Endometrium (tissue), 2 donors: ENCODE data around the gene KSR2.

ENCODE experiments used
- FAIRE-seq: peaks from 2 replicates; lab custom pipeline; 2012; peaks lifted over from hg19 to GRCh38; lab: Jason Lieb, UNC
- donor health status: control.
- donor health status: control.

KSR2 gene

GRCh38 chr12:117447665-117448366 is 521.0 kb downstream of the KSR2 start:
- no peak for FAIRE-seq

GRCh38 chr12:117444781-117445180 is 524.0 kb downstream of the KSR2 start:
- no peak for FAIRE-seq

DNA sequence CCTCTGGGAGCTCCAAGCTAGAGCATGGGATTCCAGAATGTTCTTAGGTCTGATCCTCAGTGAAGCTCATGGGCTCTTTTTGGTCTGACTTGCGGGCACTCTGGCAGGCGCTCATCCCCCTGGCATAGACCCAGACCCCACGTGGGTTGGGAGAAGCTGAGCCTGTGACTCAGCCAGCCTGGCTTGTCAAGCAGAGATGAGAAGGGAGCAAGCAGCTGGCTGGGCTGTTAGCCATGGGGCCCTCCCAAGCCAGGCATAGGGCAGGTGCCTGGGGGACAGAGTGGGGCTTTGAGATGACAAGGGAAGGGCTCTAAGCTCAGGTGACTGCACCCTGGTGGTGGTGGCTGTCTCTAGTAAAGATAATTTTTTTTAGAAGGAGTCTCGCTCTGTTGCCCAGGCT is 527.0 kb downstream of the KSR2 start:
- no peak for FAIRE-seq

- no peak for FAIRE-seq
These were observed 528.4 kb downstream of the KSR2 start for GRCh38 chr12:117440384-117440783.

DNA sequence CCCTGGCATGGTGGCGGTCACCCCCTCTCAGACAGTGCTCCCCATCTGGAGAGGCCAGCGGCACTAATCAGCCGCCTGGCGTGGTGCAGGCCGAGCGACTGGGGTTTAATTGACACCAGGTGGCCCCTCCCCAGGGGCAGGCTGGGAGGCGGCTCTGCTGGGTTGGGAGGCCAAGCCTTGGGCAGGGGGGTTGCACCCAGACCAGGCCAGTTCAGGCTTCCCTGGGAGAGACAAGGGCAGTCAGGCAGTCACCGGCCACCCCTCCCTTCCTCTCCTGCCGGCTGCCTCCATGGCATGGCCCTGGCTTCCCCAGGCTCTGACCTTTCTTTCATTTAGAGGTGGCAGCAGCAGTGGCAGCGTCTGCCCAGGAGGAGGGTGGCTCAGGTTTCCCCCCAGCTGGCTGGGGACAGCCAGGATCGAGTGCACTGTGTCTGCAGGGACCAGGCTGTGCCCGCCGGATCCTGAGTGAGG is 529.2 kb downstream of the KSR2 start:
- FAIRE-seq: no peak

- FAIRE-seq: no peak
These were observed 530.0 kb downstream of the KSR2 start for GRCh38 chr12:117438809-117439208.

GRCh38 chr12:117437516-117438255 is 531.1 kb downstream of the KSR2 start:
- no peak for FAIRE-seq

- no peak for FAIRE-seq
These were observed 534.9 kb downstream of the KSR2 start for GRCh38 chr12:117433878-117434277.

DNA sequence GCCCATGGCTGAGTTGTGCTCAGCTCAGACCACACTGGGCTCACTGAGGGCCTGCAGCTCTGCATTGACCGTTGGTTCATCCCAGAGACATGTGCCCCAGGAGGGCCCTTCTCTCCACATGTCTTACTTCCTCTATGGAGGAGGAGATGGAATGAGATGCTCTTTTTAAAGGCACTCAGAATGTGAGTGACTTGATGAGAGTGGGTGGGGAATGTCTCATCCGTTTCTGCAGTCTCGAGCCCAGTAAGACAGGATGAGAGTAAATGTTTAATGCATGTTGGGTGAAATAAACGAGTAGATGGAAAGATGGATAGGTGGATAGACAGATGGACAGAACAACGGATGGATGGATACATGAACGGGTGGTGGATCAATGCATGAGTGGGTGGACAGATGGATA is 538.5 kb downstream of the KSR2 start:
- FAIRE-seq: no peak

- FAIRE-seq: no peak
These were observed 541.6 kb downstream of the KSR2 start for GRCh38 chr12:117427211-117427610.

- FAIRE-seq: no peak
These were observed 546.8 kb downstream of the KSR2 start for GRCh38 chr12:117421987-117422386.

DNA sequence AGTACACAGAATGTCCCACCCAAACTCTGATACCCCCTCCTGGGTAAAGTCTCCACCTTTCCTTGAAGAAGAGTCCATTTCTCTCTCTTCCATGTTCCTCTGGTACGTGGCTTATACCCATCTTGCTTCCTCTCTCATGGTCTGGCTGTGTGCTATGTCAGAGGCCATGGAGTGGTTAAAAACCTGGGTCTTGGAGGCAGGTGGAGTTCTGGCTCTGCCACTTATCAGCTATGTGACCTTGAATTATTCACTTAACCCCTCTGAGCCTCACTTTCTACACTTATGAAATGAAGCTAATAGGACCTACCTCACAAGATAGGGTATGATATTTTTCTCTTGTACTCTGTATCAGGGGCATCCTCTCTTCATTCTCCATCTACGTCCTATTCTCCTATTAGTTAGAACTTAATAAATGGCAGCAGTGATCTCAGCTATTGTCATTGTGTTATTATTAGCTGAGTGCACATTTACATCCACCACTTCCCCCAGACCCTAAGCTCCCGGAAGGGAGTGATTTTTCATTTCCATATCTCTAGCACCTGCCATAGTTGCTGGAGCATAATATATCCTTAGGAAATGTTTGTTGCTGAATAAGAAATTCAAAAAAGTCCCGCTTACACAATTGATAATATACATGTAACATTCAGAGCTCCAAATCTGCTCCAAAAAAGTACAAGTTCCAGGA is 547.6 kb downstream of the KSR2 start:
- no peak for FAIRE-seq

- no peak for FAIRE-seq
These were observed 551.8 kb downstream of the KSR2 start for GRCh38 chr12:117417004-117417403.

GRCh38 chr12:117412465-117413188 is 556.2 kb downstream of the KSR2 start:
- FAIRE-seq: no peak

DNA sequence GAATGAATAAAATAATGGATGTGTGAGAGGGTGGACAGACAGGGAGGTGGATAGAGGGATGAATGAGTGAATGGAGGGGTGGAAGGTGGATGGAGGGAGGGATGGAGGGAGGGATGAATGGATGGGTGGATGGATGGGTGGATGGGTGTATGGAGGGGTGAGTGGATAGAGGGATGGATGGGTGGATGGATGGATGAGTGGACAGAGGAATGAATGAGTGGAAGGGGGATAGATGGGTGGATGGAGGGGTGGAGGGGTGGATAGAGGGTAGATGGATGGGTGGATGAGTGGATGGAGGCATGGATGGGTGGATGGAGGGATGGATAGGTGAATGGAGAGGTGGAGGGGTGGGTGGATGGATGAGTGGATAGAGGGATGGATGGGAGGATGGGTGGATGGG is 559.5 kb downstream of the KSR2 start:
- no peak for FAIRE-seq

DNA sequence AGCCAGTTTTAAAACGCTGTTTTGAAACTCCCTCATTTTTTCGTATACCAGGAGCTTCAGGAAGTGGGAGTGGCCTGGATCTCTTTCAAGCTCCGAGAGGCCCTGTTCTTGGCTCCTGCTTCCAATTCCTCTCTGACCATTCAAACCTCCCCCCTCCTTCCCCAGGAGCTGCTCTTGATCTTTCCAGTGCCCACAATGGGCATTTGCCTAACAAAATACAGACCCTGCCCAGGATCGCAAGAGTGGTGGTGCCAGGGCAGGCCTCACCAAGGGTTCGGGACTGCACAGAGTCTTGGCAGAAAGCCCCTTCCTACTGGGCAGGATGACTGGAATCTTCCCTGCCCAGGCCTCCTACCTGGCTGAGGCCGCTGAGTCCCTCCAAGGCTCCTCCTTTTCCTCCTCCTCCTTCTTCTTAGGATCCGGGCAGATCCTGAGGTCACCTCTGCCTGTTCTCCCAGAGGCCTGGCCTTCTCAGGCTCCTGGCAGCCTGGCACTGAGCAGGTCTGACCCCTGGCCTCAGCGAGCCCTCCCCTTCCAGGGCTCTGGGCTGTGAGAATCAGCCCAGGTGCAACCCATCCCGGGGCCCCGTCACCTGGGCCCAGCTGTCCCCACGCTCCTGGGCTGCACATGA is 560.5 kb downstream of the KSR2 start:
- no peak for FAIRE-seq

GRCh38 chr12:117404940-117405339 is 563.9 kb downstream of the KSR2 start:
- no peak for FAIRE-seq

DNA sequence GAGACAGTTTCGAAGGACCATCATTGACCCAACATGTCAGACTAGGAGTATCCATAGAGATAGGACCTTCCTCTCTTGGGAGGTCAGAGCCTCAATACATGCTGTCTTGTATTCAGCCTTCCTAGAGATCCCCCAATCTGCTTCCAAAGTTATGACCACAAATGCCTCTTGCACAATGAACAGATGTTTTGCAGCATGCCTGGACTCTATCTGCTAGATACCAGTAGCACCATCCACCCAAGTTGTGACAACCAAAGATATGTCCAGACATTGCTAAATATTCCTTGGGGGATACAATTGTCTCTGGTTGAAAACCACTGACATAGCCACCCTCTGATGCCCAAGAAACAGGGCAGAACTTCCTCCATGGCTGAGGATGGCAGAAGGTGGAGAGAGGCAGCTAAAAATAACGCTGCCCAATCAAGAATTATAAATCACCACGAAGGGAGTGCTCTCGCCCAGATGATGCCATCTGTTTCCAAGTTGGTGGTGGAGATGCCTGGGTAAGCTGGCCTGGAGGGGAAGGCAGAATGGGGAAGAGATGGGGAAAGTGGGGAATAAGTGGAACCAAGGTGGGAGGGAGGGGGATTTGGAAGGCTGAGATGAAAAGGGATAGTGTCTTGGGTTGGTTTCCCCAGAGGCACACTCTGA is 564.5 kb downstream of the KSR2 start:
- FAIRE-seq: no peak

DNA sequence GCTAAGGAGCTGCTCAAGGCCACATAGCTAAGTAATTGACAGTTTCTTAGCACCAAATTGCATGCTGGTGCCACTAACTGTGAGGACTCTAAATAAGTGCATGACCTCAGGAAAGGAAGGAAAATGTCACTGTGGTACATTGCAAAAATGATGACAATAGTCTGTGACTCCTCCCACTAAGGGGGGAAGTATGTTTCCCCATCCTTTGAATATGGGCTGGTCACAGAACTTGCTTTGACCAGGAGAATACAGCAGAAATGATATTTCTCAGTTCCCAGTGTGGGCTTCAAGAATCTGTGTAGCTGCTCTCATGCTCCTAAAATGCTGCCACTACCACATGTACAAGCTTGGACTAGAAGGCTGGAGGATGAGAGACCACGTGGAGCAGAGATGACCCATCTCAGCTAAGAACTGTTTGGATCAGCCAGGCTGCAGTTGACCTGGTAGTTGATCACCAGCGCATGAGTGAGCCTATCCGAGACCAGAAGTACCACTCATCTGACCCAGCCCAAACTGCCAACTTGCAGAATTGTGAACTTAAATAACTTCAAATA is 565.1 kb downstream of the KSR2 start:
- FAIRE-seq: no peak
